ENCODE data around the gene PCDH18.
"Not testable (repeated sequence)": the region's sequence is repeated elsewhere in the genome, so short reads cannot be mapped to it uniquely, and the experiment has no call there.

Gene PCDH18

GRCh38 chr4:137523329-137523728, 9.0 kb downstream of the PCDH18 start:
- DNase-seq (ENCODE audit: extremely low read depth, low read depth), result no peak
- H3K4me3 ChIP-seq (replicated peaks; ENCODE audit: low read depth, low read length), result no peak overlapping the region
- TF ChIP-seq CTCF (IDR thresholded peaks at IDR 0.05; ENCODE audit: low read depth, low read length, missing control alignments), result no peak

- no peak for DNase-seq (ENCODE audit: extremely low read depth, low read depth)
- TF ChIP-seq CTCF (IDR thresholded peaks at IDR 0.05; ENCODE audit: low read depth, low read length, missing control alignments), result no peak
- no peak overlapping the region for H3K4me3 ChIP-seq (replicated peaks; ENCODE audit: low read depth, low read length)
These were observed 11.2 kb downstream of the PCDH18 start for GRCh38 chr4:137521053-137521452.

- DNase-seq (ENCODE audit: extremely low read depth, low read depth), result no peak
- TF ChIP-seq CTCF (IDR thresholded peaks at IDR 0.05; ENCODE audit: low read depth, low read length, missing control alignments), result no peak
- H3K4me3 ChIP-seq (replicated peaks; ENCODE audit: low read depth, low read length), result no peak overlapping the region
These were observed 12.9 kb downstream of the PCDH18 start for GRCh38 chr4:137519406-137519805.

GRCh38 chr4:137517323-137517722, 15.0 kb downstream of the PCDH18 start:
- not testable (repeated sequence) for H3K4me3 ChIP-seq (replicated peaks; ENCODE audit: low read depth, low read length); DNase-seq (ENCODE audit: extremely low read depth, low read depth)

GRCh38 chr4:137514406-137515111, 17.7 kb downstream of the PCDH18 start:
- no peak for TF ChIP-seq CTCF (IDR thresholded peaks at IDR 0.05; ENCODE audit: low read depth, low read length, missing control alignments)
- DNase-seq (ENCODE audit: extremely low read depth, low read depth), result no peak
- no peak overlapping the region for H3K4me3 ChIP-seq (replicated peaks; ENCODE audit: low read depth, low read length)

- no peak for TF ChIP-seq CTCF (IDR thresholded peaks at IDR 0.05; ENCODE audit: low read depth, low read length, missing control alignments)
- DNase-seq (ENCODE audit: extremely low read depth, low read depth), result peak; percentile 84
- H3K4me3 ChIP-seq (replicated peaks; ENCODE audit: low read depth, low read length), result no peak overlapping the region
These were observed 21.6 kb downstream of the PCDH18 start for GRCh38 chr4:137510557-137511265.

- DNase-seq (ENCODE audit: extremely low read depth, low read depth), result no peak
- TF ChIP-seq CTCF (IDR thresholded peaks at IDR 0.05; ENCODE audit: low read depth, low read length, missing control alignments), result no peak
- no peak overlapping the region for H3K4me3 ChIP-seq (replicated peaks; ENCODE audit: low read depth, low read length)
These were observed 22.4 kb downstream of the PCDH18 start for GRCh38 chr4:137509855-137510282.
